Uterus (tissue), 4 donors: ENCODE data around the gene PARP14. TPM values are rescaled to one million over a fixed set of nuclear protein-coding genes. Genes with fewer than 3 reads are reported as not detected.

Experiments used
- DNase-seq, 2 donors: peaks; one replicate each; pipeline ENCODE4 v3.0.0-alpha.2; 2019 to 2020
- H3K27ac ChIP-seq, 2 donors: fragments of 200-600 bp; sonication (generic); 1 replicate in 1 of 2; 2 replicates in 1 of 2; pipeline ENCODE4 v1.5.1; 2016 to 2018
- H3K27me3 ChIP-seq, 2 donors: fragments of 200-600 bp; sonication (generic); one replicate each; pipeline ENCODE4 v1.5.1; 2018 to 2019; ENCODE audit warnings: control low read depth in 1 of 2
- H3K36me3 ChIP-seq, 2 donors: fragments of 200-600 bp; sonication (generic); one replicate each; pipeline ENCODE4 v1.5.1; 2019; ENCODE audit warnings: control low read depth in 1 of 2
- H3K4me1 ChIP-seq, 2 donors: fragments of 200-600 bp; sonication (generic); one replicate each; pipeline ENCODE4 v1.5.1; 2018 to 2019; ENCODE audit warnings: control low read depth in 1 of 2
- H3K4me3 ChIP-seq, 2 donors: fragments of 200-600 bp; sonication (generic); 1 replicate in 1 of 2; 2 replicates in 1 of 2; pipeline ENCODE4 v1.5.1; 2018 to 2019; ENCODE audit warnings: mild to moderate bottlenecking in 1 of 2
- H3K9me3 ChIP-seq, 2 donors: fragments of 200-600 bp; sonication (generic); one replicate each; pipeline ENCODE4 v1.5.1; 2019; ENCODE audit warnings: control low read depth in 1 of 2
- POLR2A ChIP-seq, 2 donors: fragments of 450-650 bp; IDR thresholded peaks; one replicate each; pipeline ENCODE4 v1.6.1; 2016; ENCODE audit warnings: antibody characterized with exemption in 2 of 2, mild to moderate bottlenecking in 1 of 2, moderate library complexity in 1 of 2
- intact Hi-C: fragments of 100-400 bp; cut with DNase I; formaldehyde crosslinking; loops from one replicate; pipeline ENCODE4 v1.15.1; 2023; ENCODE audit warnings: low total_unique reads
- total RNA-seq, 4 donors: library from RNA; depleted of rRNA in 3 of 4; stranded (reverse); fragments of >200 nt in 3 of 4; gene quantifications; one replicate each; pipeline versions ENCODE4 v1.1.0 to v1.2.4, GENCODE V29; 2014 to 2023
- TF ChIP-seq, protein P1 (sequence below), 4 experiments: fragments of 200-600 bp in 2 of 4; fragments of 450-650 bp in 2 of 4; sonication (generic) in 2 of 4; IDR thresholded peaks; one replicate each; pipeline ENCODE4 v1.5.1; 2016 to 2019; ENCODE audit warnings: antibody characterized with exemption in 4 of 4, mild to moderate bottlenecking in 2 of 4, moderate library complexity in 1 of 4
- donor health status: DM: yes; HTN: yes; CAD: no.

Gene PARP14
- total RNA-seq, 4 donors from 2014 or later, result 32.0 to 62.2 (median 50.2) TPM

- no peaks in the 10 kb centered on the region for H3K9me3 ChIP-seq
- no peak overlapping the region for H3K27ac ChIP-seq
- H3K4me1 ChIP-seq, result no peaks in the 10 kb centered on the region
- H3K4me3 ChIP-seq, result no peak overlapping the region
- no peaks in the 10 kb centered on the region for H3K27me3 ChIP-seq
- no peaks in the 10 kb centered on the region for H3K36me3 ChIP-seq
- intact Hi-C loops, result no loop called here
- TF ChIP-seq POLR2A (IDR thresholded peaks at IDR 0.05), result no peak
- TF ChIP-seq, protein P1, sequence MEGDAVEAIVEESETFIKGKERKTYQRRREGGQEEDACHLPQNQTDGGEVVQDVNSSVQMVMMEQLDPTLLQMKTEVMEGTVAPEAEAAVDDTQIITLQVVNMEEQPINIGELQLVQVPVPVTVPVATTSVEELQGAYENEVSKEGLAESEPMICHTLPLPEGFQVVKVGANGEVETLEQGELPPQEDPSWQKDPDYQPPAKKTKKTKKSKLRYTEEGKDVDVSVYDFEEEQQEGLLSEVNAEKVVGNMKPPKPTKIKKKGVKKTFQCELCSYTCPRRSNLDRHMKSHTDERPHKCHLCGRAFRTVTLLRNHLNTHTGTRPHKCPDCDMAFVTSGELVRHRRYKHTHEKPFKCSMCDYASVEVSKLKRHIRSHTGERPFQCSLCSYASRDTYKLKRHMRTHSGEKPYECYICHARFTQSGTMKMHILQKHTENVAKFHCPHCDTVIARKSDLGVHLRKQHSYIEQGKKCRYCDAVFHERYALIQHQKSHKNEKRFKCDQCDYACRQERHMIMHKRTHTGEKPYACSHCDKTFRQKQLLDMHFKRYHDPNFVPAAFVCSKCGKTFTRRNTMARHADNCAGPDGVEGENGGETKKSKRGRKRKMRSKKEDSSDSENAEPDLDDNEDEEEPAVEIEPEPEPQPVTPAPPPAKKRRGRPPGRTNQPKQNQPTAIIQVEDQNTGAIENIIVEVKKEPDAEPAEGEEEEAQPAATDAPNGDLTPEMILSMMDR (IDR thresholded peaks at IDR 0.05), result no peak
- DNase-seq, result no peak
Measured at GRCh38 chr3:122674339-122674738, 6.3 kb upstream of the PARP14 start.

DNA sequence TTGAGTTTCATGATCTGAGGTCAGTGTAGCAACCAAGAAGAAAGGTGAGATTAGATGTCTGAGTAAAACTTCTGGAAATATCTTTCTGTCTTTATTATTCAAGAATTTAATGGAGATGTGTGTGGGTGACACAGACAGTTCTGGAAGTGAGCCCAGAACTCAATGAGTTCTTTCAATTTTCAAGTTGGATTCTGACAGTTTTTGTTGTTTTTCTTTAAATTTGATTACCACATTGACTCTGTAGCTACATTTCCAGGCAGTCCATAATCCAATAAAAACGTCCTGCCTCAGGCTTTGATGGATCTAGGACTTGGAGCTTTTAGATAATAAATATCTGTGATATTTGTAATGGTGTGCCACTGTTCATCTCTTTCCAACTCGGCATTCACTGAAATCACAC is 3.9 kb upstream of the PARP14 start:
- intact Hi-C loops, result no loop called here
- Histone ChIP-seq H3K27ac (no peak overlapping the region), H3K9me3 (no peaks in the 10 kb centered on the region), H3K4me3 (no peak overlapping the region), H3K4me1 (peaks cover 2 to 3% of the 10 kb centered on the region in 2 donors), H3K27me3 (no peaks in the 10 kb centered on the region), H3K36me3 (no peaks in the 10 kb centered on the region)
- no peak for DNase-seq
- TF ChIP-seq, protein P1 (IDR thresholded peaks at IDR 0.05), result no peak
- TF ChIP-seq POLR2A (IDR thresholded peaks at IDR 0.05), result no peak

GRCh38 chr3:122677216-122677615 is 3.4 kb upstream of the PARP14 start:
- intact Hi-C loops, result no loop called here
- DNase-seq, result no peak
- H3K27me3 ChIP-seq, result no peaks in the 10 kb centered on the region
- peaks cover 3 to 7% of the 10 kb centered on the region in 2 donors for H3K4me1 ChIP-seq
- H3K9me3 ChIP-seq, result no peaks in the 10 kb centered on the region
- no peaks in the 10 kb centered on the region for H3K36me3 ChIP-seq
- TF ChIP-seq POLR2A (IDR thresholded peaks at IDR 0.05), result no peak
- TF ChIP-seq, protein P1 (IDR thresholded peaks at IDR 0.05), result no peak
- H3K27ac ChIP-seq, result no peak overlapping the region
- H3K4me3 ChIP-seq, result no peak overlapping the region

- no peak for DNase-seq
- H3K9me3 ChIP-seq, result no peaks in the 10 kb centered on the region
- H3K4me1 ChIP-seq, result peaks cover 3 to 7% of the 10 kb centered on the region in 2 donors
- no peaks in the 10 kb centered on the region for H3K36me3 ChIP-seq
- TF ChIP-seq, protein P1 (IDR thresholded peaks at IDR 0.05), result no peak
- no peak for TF ChIP-seq POLR2A (IDR thresholded peaks at IDR 0.05)
- H3K27ac ChIP-seq, result peak overlapping the region; percentile 97 to 98
- H3K4me3 ChIP-seq, result no peak overlapping the region
- H3K27me3 ChIP-seq, result no peaks in the 10 kb centered on the region
- intact Hi-C loops, result loop anchor here (2.0 kb wide), 1 partner anchor 114 kb away; the partner anchor contains the start of genes DTX3L and PARP9
Measured at GRCh38 chr3:122678506-122678905, 2.1 kb upstream of the PARP14 start.

GRCh38 chr3:122679085-122679881 is 1.4 kb upstream of the PARP14 start:
- no peaks in the 10 kb centered on the region for H3K9me3 ChIP-seq
- no peaks in the 10 kb centered on the region for H3K27me3 ChIP-seq
- no peaks in the 10 kb centered on the region for H3K36me3 ChIP-seq
- H3K27ac ChIP-seq, result peak overlapping the region; percentile 97 to 98
- DNase-seq, result peak; percentile 85 to 89
- H3K4me3 ChIP-seq, result peak overlapping the region; percentile 77 to 87
- TF ChIP-seq, protein P1 (IDR thresholded peaks at IDR 0.05), result peak; percentile 83 to 89 (median 85)
- peak in 1 of 2 donors; percentile 11 for TF ChIP-seq POLR2A (IDR thresholded peaks at IDR 0.05)
- peaks cover 3 to 7% of the 10 kb centered on the region in 2 donors for H3K4me1 ChIP-seq
- intact Hi-C loops, result loop anchor here (2.0 kb wide), 1 partner anchor 114 kb away; the partner anchor contains the start of genes DTX3L and PARP9
